ENCODE measurements around the gene HADHA.

DNA sequence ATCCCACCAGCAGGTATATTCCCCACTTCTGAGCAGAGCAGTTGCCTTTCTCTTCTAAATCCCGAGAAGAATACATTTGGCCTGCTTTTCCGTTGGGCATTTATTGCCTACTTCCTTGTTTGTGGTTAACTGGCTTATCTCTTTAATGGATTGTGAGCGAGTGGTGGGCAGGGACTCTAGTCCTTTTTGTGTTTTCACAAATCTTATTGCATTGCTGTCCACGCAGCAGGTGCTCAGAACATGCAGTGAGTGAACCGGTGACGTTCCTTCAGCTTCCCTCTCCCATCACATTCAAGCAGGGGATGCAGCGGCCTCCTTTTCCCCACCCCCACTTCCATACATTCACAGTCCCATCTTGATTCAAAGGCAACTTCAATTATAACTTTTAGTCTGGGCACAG lies 100.4 kb downstream of the HADHA start:
- no peak for TF ChIP-seq POLR2AphosphoS5 (IDR thresholded peaks at IDR 0.05; ENCODE audit: low read depth, low read length)
- TF ChIP-seq REST (IDR thresholded peaks at IDR 0.05; ENCODE audit: insufficient read depth in 1 of 2, low read depth in 2 of 2, low read length in 2 of 2), result no peak
- TF ChIP-seq TAF1 (IDR thresholded peaks at IDR 0.05; ENCODE audit: borderline replicate concordance, insufficient read depth, low read length), result no peak
- no peak for TF ChIP-seq FOXP2 (optimal IDR thresholded peaks at IDR 0.05; ENCODE audit: borderline replicate concordance, extremely low read depth, extremely low read length, insufficient read depth)
- no peak for TF ChIP-seq SIN3A (IDR thresholded peaks at IDR 0.05; ENCODE audit: borderline replicate concordance, insufficient read depth, low read length)
